Liver (tissue), 9 donors: ENCODE measurements around the gene SEC61G. TPM values are rescaled to one million over a fixed set of nuclear protein-coding genes. Genes with fewer than 3 reads are reported as not detected.

Experiments used
- DNase-seq: peaks from one replicate; pipeline ENCODE4 v3.0.0-alpha.2; 2017; ENCODE audit warnings: low spot score
- H3K27ac ChIP-seq, 2 donors: one replicate each; pipeline ENCODE4 v1.7.0; 2013; ENCODE audit warnings: inconsistent platforms in 2 of 2, low read length in 2 of 2, control low read depth in 1 of 2, low read depth in 1 of 2, mild to moderate bottlenecking in 1 of 2
- H3K27me3 ChIP-seq, 4 donors: one replicate each; pipeline versions ENCODE4 v1.6.1 to v1.7.0; 2013; ENCODE audit warnings: low read length in 3 of 4, inconsistent platforms in 1 of 4, mild to moderate bottlenecking in 1 of 4, moderate library complexity in 1 of 4; ENCODE audit not compliant: control insufficient read depth in 4 of 4, insufficient read depth in 4 of 4
- H3K36me3 ChIP-seq, 4 donors: one replicate each; pipeline versions ENCODE4 v1.6.1 to v1.7.0; 2013; ENCODE audit warnings: low read length in 3 of 4, mild to moderate bottlenecking in 3 of 4, low read depth in 1 of 4, moderate library complexity in 1 of 4; ENCODE audit not compliant: control insufficient read depth in 4 of 4, insufficient read depth in 3 of 4
- H3K4me1 ChIP-seq, 4 donors: one replicate each; pipeline versions ENCODE4 v1.6.1 to v1.7.0; 2013; ENCODE audit warnings: low read length in 3 of 4, mild to moderate bottlenecking in 3 of 4, moderate library complexity in 1 of 4; ENCODE audit not compliant: control insufficient read depth in 4 of 4, insufficient read depth in 4 of 4
- H3K4me3 ChIP-seq, 3 donors: one replicate each; pipeline versions ENCODE4 v1.6.1 to v1.7.0; 2013; ENCODE audit warnings: low read length in 3 of 3, control low read depth in 1 of 3, low read depth in 1 of 3, mild to moderate bottlenecking in 1 of 3
- H3K9ac ChIP-seq, 2 donors: one replicate each; pipeline ENCODE4 v1.7.0; 2013; ENCODE audit warnings: low read length in 2 of 2, mild to moderate bottlenecking in 2 of 2, moderate library complexity in 2 of 2, control low read depth in 1 of 2, low read depth in 1 of 2
- H3K9me3 ChIP-seq, 4 donors: one replicate each; pipeline versions ENCODE4 v1.6.1 to v1.7.0; 2013; ENCODE audit warnings: low read length in 3 of 4; ENCODE audit not compliant: control insufficient read depth in 4 of 4
- EGR1 ChIP-seq, 2 donors: IDR thresholded peaks; 2 replicates each; pipeline ENCODE4 v1.6.1; 2016 to 2018; ENCODE audit warnings: antibody characterized with exemption in 2 of 2, low read depth in 2 of 2
- FOXA1 ChIP-seq: IDR thresholded peaks from 2 replicates; pipeline ENCODE4 v1.6.1; 2016; ENCODE audit warnings: antibody characterized with exemption
- FOXA2 ChIP-seq: IDR thresholded peaks from 2 replicates; pipeline ENCODE4 v1.6.1; 2016; ENCODE audit warnings: antibody characterized with exemption
- GABPA ChIP-seq, 2 donors: IDR thresholded peaks in 1 of 2; conservative IDR thresholded peaks in 1 of 2; 2 replicates each; pipeline ENCODE4 v1.6.1; 2016; ENCODE audit warnings: antibody characterized with exemption in 2 of 2, mild to moderate bottlenecking in 1 of 2, moderate library complexity in 1 of 2
- HNF4A ChIP-seq, 2 donors: conservative IDR thresholded peaks; 2 replicates each; pipeline ENCODE4 v1.6.1; 2016; ENCODE audit warnings: antibody characterized with exemption in 2 of 2, mild to moderate bottlenecking in 2 of 2
- HNF4G ChIP-seq: IDR thresholded peaks from 2 replicates; pipeline ENCODE4 v1.6.1; 2016; ENCODE audit warnings: antibody characterized with exemption
- JUND ChIP-seq, 2 donors: IDR thresholded peaks; 2 replicates each; pipeline ENCODE4 v1.6.1; 2016; ENCODE audit warnings: antibody characterized with exemption in 2 of 2
- NR2F2 ChIP-seq: IDR thresholded peaks from 2 replicates; pipeline ENCODE4 v1.6.1; 2016; ENCODE audit warnings: antibody characterized with exemption
- RAD21 ChIP-seq, 2 donors: IDR thresholded peaks; 2 replicates each; pipeline ENCODE4 v1.6.1; 2016; ENCODE audit warnings: antibody characterized with exemption in 2 of 2, mild to moderate bottlenecking in 2 of 2
- RXRA ChIP-seq, 2 donors: IDR thresholded peaks; 2 replicates each; pipeline ENCODE4 v1.6.1; 2017 to 2018; ENCODE audit warnings: antibody characterized with exemption in 2 of 2, mild to moderate bottlenecking in 1 of 2
- SP1 ChIP-seq: IDR thresholded peaks from 2 replicates; pipeline ENCODE4 v1.6.1; 2018; ENCODE audit warnings: antibody characterized with exemption, mild to moderate bottlenecking
- TAF1 ChIP-seq: conservative IDR thresholded peaks from 2 replicates; pipeline ENCODE4 v1.6.1; 2016; ENCODE audit warnings: antibody characterized with exemption, mild to moderate bottlenecking
- YY1 ChIP-seq: IDR thresholded peaks from 2 replicates; pipeline ENCODE4 v1.6.1; 2016; ENCODE audit warnings: antibody characterized with exemption, mild to moderate bottlenecking
- WGBS: extraction: QIAGEN DNeasy Blood & Tissue Kit; methylation state at CpG from one replicate; pipeline ENCODE4 v1.1.7; 2013; 5-methylcytosine and 5-hydroxymethylcytosine counted together
- polyA plus RNA-seq, 2 donors: library from polyadenylated mRNA; stranded (reverse) in 1 of 2; unstranded in 1 of 2; fragments of 200-250 nt in 1 of 2; fragments of >200 nt in 1 of 2; fragmentation: Nextera tagmentation in 1 of 2; extraction: Ambion mirVana in 1 of 2; gene quantifications; one replicate each; pipeline versions ENCODE4 v1.2.1 to v1.2.3, GENCODE V29; 2013 to 2015
- total RNA-seq, 2 donors: library from RNA; depleted of rRNA; stranded (reverse); fragments of >200 nt; gene quantifications; one replicate each; pipeline ENCODE4 v1.2.3, GENCODE V29; 2014
- TF ChIP-seq, protein P1 (sequence below): IDR thresholded peaks from 2 replicates; pipeline ENCODE4 v1.6.1; 2016; ENCODE audit warnings: antibody characterized with exemption, mild to moderate bottlenecking
- TF ChIP-seq, protein P2 (sequence below): fragments of 150-350 bp; IDR thresholded peaks from 2 replicates; pipeline ENCODE4 v1.5.1; 2017; ENCODE audit warnings: improper control_type of control experiment, low read depth, low read length; ENCODE audit not compliant: missing input control
- TF ChIP-seq, protein P3 (sequence below): IDR thresholded peaks from 2 replicates; pipeline ENCODE4 v1.6.1; 2016; ENCODE audit warnings: antibody characterized with exemption
- TF ChIP-seq, protein P4 (sequence below): IDR thresholded peaks from 2 replicates; pipeline ENCODE4 v1.6.1; 2016; ENCODE audit warnings: antibody characterized with exemption
- TF ChIP-seq, protein P5 (sequence below): IDR thresholded peaks from 2 replicates; pipeline ENCODE4 v1.6.1; 2016; ENCODE audit warnings: antibody characterized with exemption
- donor health status: healthy.
- donor health status: healthy.
- donor health status: healthy.
- donor health status: healthy.
- donor health status: healthy.

SEC61G gene
- total and polyA plus RNA-seq, 4 donors = 57.0 to 329 (median 227) TPM

DNA sequence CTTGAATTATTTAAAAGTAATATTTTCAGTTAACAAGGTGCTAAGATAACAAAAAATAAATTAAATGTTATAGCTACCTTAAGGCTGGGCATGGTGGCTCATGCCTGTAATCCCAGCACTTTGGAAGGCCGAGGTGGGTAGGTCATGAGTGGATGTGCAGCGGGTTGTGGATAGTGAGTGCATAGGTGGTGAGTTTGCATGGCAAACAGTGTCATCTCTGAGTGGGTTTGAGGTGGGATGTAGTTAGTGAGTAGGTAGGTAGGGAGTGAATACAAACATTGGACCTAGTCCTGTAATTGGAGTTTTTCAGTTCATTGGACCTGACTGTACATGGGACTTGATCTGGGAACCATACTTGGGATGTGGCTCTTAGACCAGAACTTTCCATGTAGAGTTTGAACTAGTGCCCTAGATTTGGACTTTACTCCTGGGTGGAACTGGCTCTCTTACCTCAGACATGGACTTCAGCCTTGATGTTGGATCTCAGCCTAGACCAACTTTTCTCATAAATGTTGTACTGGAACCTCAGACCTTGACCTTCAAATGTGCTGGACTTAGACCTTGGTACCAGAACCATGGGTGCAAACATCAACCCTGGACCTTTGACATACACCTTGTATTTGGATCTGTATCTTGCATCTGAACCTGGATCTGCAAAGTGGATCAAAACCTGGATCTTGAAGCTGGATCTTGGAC is 47.0 kb downstream of the SEC61G start:
- Histone ChIP-seq H3K36me3 (no peaks in the 10 kb centered on the region), H3K27ac (no peak overlapping the region), H3K27me3 (no peaks in the 10 kb centered on the region), H3K9me3 (peaks cover 0 to 6% (median 2%) of the 10 kb centered on the region in 4 donors), H3K9ac (no peak overlapping the region), H3K4me3 (no peak overlapping the region), H3K4me1 (no peaks in the 10 kb centered on the region)
- WGBS = 90% methylated on average over 2 of the region's 2 CpGs
- DNase-seq = no peak
- no peak for TF ChIP-seq SP1
- TF ChIP-seq, protein P1, sequence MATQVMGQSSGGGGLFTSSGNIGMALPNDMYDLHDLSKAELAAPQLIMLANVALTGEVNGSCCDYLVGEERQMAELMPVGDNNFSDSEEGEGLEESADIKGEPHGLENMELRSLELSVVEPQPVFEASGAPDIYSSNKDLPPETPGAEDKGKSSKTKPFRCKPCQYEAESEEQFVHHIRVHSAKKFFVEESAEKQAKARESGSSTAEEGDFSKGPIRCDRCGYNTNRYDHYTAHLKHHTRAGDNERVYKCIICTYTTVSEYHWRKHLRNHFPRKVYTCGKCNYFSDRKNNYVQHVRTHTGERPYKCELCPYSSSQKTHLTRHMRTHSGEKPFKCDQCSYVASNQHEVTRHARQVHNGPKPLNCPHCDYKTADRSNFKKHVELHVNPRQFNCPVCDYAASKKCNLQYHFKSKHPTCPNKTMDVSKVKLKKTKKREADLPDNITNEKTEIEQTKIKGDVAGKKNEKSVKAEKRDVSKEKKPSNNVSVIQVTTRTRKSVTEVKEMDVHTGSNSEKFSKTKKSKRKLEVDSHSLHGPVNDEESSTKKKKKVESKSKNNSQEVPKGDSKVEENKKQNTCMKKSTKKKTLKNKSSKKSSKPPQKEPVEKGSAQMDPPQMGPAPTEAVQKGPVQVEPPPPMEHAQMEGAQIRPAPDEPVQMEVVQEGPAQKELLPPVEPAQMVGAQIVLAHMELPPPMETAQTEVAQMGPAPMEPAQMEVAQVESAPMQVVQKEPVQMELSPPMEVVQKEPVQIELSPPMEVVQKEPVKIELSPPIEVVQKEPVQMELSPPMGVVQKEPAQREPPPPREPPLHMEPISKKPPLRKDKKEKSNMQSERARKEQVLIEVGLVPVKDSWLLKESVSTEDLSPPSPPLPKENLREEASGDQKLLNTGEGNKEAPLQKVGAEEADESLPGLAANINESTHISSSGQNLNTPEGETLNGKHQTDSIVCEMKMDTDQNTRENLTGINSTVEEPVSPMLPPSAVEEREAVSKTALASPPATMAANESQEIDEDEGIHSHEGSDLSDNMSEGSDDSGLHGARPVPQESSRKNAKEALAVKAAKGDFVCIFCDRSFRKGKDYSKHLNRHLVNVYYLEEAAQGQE = no peak
- TF ChIP-seq, protein P2, sequence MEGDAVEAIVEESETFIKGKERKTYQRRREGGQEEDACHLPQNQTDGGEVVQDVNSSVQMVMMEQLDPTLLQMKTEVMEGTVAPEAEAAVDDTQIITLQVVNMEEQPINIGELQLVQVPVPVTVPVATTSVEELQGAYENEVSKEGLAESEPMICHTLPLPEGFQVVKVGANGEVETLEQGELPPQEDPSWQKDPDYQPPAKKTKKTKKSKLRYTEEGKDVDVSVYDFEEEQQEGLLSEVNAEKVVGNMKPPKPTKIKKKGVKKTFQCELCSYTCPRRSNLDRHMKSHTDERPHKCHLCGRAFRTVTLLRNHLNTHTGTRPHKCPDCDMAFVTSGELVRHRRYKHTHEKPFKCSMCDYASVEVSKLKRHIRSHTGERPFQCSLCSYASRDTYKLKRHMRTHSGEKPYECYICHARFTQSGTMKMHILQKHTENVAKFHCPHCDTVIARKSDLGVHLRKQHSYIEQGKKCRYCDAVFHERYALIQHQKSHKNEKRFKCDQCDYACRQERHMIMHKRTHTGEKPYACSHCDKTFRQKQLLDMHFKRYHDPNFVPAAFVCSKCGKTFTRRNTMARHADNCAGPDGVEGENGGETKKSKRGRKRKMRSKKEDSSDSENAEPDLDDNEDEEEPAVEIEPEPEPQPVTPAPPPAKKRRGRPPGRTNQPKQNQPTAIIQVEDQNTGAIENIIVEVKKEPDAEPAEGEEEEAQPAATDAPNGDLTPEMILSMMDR = no peak
- TF ChIP-seq, protein P3, sequence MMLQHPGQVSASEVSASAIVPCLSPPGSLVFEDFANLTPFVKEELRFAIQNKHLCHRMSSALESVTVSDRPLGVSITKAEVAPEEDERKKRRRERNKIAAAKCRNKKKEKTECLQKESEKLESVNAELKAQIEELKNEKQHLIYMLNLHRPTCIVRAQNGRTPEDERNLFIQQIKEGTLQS = no peak
- TF ChIP-seq GABPA (IDR thresholded peaks at IDR 0.05 in 1 of 2, conservative IDR thresholded peaks at IDR 0.05 in 1 of 2) = no peak
- peak; percentile 42 for TF ChIP-seq NR2F2
- TF ChIP-seq RAD21 (IDR thresholded peaks at IDR 0.05) = no peak
- TF ChIP-seq JUND (IDR thresholded peaks at IDR 0.05) = no peak
- peak; percentile 89 to 95 for TF ChIP-seq HNF4A (conservative IDR thresholded peaks at IDR 0.05)
- TF ChIP-seq, protein P4, sequence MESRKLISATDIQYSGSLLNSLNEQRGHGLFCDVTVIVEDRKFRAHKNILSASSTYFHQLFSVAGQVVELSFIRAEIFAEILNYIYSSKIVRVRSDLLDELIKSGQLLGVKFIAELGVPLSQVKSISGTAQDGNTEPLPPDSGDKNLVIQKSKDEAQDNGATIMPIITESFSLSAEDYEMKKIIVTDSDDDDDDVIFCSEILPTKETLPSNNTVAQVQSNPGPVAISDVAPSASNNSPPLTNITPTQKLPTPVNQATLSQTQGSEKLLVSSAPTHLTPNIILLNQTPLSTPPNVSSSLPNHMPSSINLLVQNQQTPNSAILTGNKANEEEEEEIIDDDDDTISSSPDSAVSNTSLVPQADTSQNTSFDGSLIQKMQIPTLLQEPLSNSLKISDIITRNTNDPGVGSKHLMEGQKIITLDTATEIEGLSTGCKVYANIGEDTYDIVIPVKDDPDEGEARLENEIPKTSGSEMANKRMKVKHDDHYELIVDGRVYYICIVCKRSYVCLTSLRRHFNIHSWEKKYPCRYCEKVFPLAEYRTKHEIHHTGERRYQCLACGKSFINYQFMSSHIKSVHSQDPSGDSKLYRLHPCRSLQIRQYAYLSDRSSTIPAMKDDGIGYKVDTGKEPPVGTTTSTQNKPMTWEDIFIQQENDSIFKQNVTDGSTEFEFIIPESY = no peak
- TF ChIP-seq, protein P5, sequence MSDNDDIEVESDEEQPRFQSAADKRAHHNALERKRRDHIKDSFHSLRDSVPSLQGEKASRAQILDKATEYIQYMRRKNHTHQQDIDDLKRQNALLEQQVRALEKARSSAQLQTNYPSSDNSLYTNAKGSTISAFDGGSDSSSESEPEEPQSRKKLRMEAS = no peak
- TF ChIP-seq FOXA2 = no peak
- TF ChIP-seq EGR1 (IDR thresholded peaks at IDR 0.05; ENCODE audit: low read depth in 2 of 2) = no peak
- TF ChIP-seq RXRA (IDR thresholded peaks at IDR 0.05) = peak in 1 of 2 donors; percentile 40
- no peak for TF ChIP-seq TAF1
- no peak for TF ChIP-seq YY1
- TF ChIP-seq FOXA1 = no peak
- TF ChIP-seq HNF4G = peak; percentile 80
